Measurements from ENCODE around the gene HES3.
A peak's percentile ranks its signal among the peaks of the same experiment; 100 is the strongest.

The HES3 gene

GRCh38 chr1:6246497-6247467, 2.8 kb downstream of the HES3 start:
- peak; percentile 62 to 77 for ATAC-seq

GRCh38 chr1:6247651-6248050, 3.7 kb downstream of the HES3 start:
- no peak for ATAC-seq

GRCh38 chr1:6248161-6248776, 4.3 kb downstream of the HES3 start:
- ATAC-seq: no peak

- no peak for ATAC-seq
Observed at GRCh38 chr1:6248932-6249738, 5.2 kb downstream of the HES3 start.

- ATAC-seq: no peak
Observed at GRCh38 chr1:6249739-6250689, 6.0 kb downstream of the HES3 start.

GRCh38 chr1:6251233-6251632, 7.3 kb downstream of the HES3 start:
- ATAC-seq: no peak

GRCh38 chr1:6251681-6252373, 7.8 kb downstream of the HES3 start:
- ATAC-seq: no peak

GRCh38 chr1:6252374-6252710, 8.4 kb downstream of the HES3 start:
- ATAC-seq: no peak

- no peak for ATAC-seq
Observed at GRCh38 chr1:6253380-6253779, 9.4 kb downstream of the HES3 start.

GRCh38 chr1:6254691-6255090, 10.7 kb downstream of the HES3 start:
- no peak for ATAC-seq

GRCh38 chr1:6256645-6257044, 12.7 kb downstream of the HES3 start:
- no peak for ATAC-seq

GRCh38 chr1:6257541-6258069, 13.6 kb downstream of the HES3 start:
- ATAC-seq: no peak

GRCh38 chr1:6258675-6259074, 14.7 kb downstream of the HES3 start:
- no peak for ATAC-seq

- peak; percentile 54 to 65 for ATAC-seq
Observed at GRCh38 chr1:6259491-6260362, 15.7 kb downstream of the HES3 start.

GRCh38 chr1:6260433-6260934, 16.5 kb downstream of the HES3 start:
- ATAC-seq: peak; percentile 8 to 10

- peak; percentile 72 to 74 for ATAC-seq
Observed at GRCh38 chr1:6260961-6261614, 17.1 kb downstream of the HES3 start, which contains the start of gene GPR153. TSS of gene GPR153 (minus strand) at chr1:6261098. CDS start at chr1:6254905, 6,193 bp downstream.

GRCh38 chr1:6261615-6261995, 17.6 kb downstream of the HES3 start:
- ATAC-seq: no peak

- ATAC-seq: no peak
Observed at GRCh38 chr1:6262555-6263420, 18.8 kb downstream of the HES3 start.

Measured in activated CD4-positive, CD25-positive, alpha-beta regulatory T cell treated with anti-CD3 and anti-CD28 coated beads, Interleukin-2, amount 50 U/mL, for 24 hours (primary cell).